Large intestine (tissue), 3 donors: Measurements from ENCODE around the gene GNAL. TPM values are rescaled to one million over a fixed set of nuclear protein-coding genes. Genes with fewer than 3 reads are reported as not detected.

ENCODE experiments used
- DNase-seq, 2 donors: peaks; one replicate each; pipeline versions ENCODE4 v3.0.0 to v3.0.0-alpha.2; 2013
- H3K27ac ChIP-seq: one replicate; pipeline ENCODE4 v1.5.1; 2013; ENCODE audit warnings: low read length
- H3K27me3 ChIP-seq: 2 replicates; pipeline ENCODE4 v1.6.1; 2013; ENCODE audit warnings: low read length; ENCODE audit not compliant: control insufficient read depth, insufficient read depth
- H3K36me3 ChIP-seq: 2 replicates; pipeline ENCODE4 v1.6.1; 2013; ENCODE audit warnings: low read length; ENCODE audit not compliant: control insufficient read depth, insufficient read depth
- H3K4me1 ChIP-seq: one replicate; pipeline ENCODE4 v1.6.1; 2013; ENCODE audit warnings: low read length; ENCODE audit not compliant: control insufficient read depth, insufficient read depth
- H3K4me3 ChIP-seq: one replicate; pipeline ENCODE4 v1.5.1; 2013; ENCODE audit warnings: low read length
- H3K9me3 ChIP-seq: one replicate; pipeline ENCODE4 v1.6.1; 2013; ENCODE audit warnings: mild to moderate bottlenecking, low read depth, low read length, moderate library complexity; ENCODE audit not compliant: control insufficient read depth
- WGBS: methylation state at CpG from one replicate; pipeline ENCODE4 v1.1.5; 2013; ENCODE audit warnings: low lambda C conversion rate; ENCODE audit not compliant: insufficient coverage; 5-methylcytosine and 5-hydroxymethylcytosine counted together
- polyA plus RNA-seq: library from polyadenylated mRNA; unstranded; fragments of 120-200 nt; gene quantifications from one replicate; pipeline ENCODE4 v1.2.1, GENCODE V29; 2013

Gene GNAL
- polyA plus RNA-seq, 1 donor, result 4.4 TPM

DNA sequence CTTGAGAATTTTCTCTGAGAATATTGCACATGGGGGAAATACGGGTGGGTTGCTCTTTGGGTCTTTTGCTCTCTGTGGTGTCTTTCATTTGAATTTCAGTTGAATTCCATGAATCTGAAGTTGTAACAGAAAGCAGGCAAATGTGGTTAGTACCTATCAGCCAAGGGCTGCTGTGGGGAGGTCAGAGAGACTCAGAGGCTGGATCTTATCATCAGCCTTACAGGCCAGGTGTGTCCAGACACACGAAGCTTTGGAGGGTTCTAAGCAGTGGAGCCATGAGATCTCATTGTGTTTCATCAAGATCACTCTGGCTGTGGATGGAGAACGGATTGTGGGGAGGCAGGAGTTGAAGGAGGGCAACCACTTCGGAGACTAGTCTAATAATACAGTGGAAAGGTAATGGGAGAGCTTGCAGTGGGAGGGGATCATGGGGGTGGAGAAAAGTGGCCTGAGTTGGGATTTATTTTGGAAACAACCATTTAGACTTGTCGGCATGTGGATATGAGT, 68.1 kb downstream of the GNAL start:
- H3K4me3 ChIP-seq, result no peak overlapping the region
- peaks cover 17% of the 10 kb centered on the region for H3K27me3 ChIP-seq
- no peak overlapping the region for H3K27ac ChIP-seq
- WGBS, result no CpG with 5 or more reads among the region's 5 CpGs
- no peak for DNase-seq
- no peaks in the 10 kb centered on the region for H3K36me3 ChIP-seq
- no peaks in the 10 kb centered on the region for H3K9me3 ChIP-seq
- H3K4me1 ChIP-seq, result no peaks in the 10 kb centered on the region

DNA sequence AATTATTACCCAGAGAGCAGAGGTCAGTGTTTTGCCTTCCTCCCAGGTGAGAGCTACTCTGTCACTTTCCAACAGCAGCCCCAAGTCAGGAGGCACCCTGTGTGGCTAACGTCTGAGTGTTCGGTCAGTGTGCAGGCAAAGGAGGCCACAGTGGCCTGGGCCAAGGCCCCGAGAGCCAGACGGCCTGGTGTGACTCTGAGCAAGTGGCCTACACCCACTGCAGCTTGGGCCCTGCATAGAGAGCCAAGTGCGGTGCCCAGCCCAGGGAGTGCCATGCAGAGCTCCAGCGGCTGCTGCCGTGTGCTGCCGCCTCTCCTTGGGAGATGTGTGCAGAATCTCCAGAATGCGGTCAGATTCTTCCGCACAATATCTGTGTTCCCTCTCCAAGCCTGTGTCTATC, 70.4 kb downstream of the GNAL start:
- no peaks in the 10 kb centered on the region for H3K36me3 ChIP-seq
- WGBS, result no CpG with 5 or more reads among the region's 10 CpGs

GRCh38 chr18:11760498-11761167, 71.6 kb downstream of the GNAL start:
- no peak for DNase-seq
- no peaks in the 10 kb centered on the region for H3K36me3 ChIP-seq
- H3K4me1 ChIP-seq, result no peaks in the 10 kb centered on the region
- no peaks in the 10 kb centered on the region for H3K9me3 ChIP-seq
- no CpG with 5 or more reads among the region's 7 CpGs for WGBS
- H3K27me3 ChIP-seq, result peaks cover 7% of the 10 kb centered on the region
- H3K27ac ChIP-seq, result no peak overlapping the region
- H3K4me3 ChIP-seq, result no peak overlapping the region

More for the DNA sequence above, 70.4 kb downstream of the GNAL start:
- Histone ChIP-seq H3K27me3 (peaks cover 7% of the 10 kb centered on the region), H3K4me1 (no peaks in the 10 kb centered on the region), H3K9me3 (no peaks in the 10 kb centered on the region), H3K27ac (no peak overlapping the region), H3K4me3 (no peak overlapping the region)
- DNase-seq, result no peak

DNA sequence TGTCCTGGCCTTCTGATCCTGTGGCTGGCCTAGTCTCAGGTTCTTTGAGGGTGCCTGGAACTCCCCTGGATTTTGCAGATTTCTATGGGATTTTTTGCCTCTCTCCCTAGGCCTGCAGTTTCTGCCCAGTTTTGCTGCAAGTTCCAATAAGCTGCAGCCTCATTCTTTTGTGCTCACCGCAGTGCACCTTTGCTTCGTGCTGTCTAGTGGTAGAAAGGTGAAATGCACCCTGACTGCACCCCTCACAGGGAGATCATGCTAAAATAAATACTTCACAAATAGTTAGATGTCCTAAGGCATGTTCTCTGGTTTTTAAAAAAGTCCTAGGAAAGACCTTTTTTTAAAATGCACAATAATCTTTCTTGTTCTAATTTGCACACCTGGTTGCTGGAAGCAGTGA, 72.5 kb downstream of the GNAL start:
- no CpG with 5 or more reads among the region's 2 CpGs for WGBS
- H3K36me3 ChIP-seq, result no peaks in the 10 kb centered on the region
- peaks cover 7% of the 10 kb centered on the region for H3K27me3 ChIP-seq
- H3K4me1 ChIP-seq, result no peaks in the 10 kb centered on the region
- no peaks in the 10 kb centered on the region for H3K9me3 ChIP-seq
- H3K27ac ChIP-seq, result no peak overlapping the region
- DNase-seq, result no peak
- H3K4me3 ChIP-seq, result no peak overlapping the region

GRCh38 chr18:11762429-11762828, 73.4 kb downstream of the GNAL start:
- peaks cover 2% of the 10 kb centered on the region for H3K27me3 ChIP-seq
- H3K4me3 ChIP-seq, result no peak overlapping the region
- H3K4me1 ChIP-seq, result no peaks in the 10 kb centered on the region
- whole genome bisulfite sequencing, result no CpG with 5 or more reads among the region's 7 CpGs
- H3K27ac ChIP-seq, result no peak overlapping the region
- H3K9me3 ChIP-seq, result no peaks in the 10 kb centered on the region
- no peaks in the 10 kb centered on the region for H3K36me3 ChIP-seq
- no peak for DNase-seq

DNA sequence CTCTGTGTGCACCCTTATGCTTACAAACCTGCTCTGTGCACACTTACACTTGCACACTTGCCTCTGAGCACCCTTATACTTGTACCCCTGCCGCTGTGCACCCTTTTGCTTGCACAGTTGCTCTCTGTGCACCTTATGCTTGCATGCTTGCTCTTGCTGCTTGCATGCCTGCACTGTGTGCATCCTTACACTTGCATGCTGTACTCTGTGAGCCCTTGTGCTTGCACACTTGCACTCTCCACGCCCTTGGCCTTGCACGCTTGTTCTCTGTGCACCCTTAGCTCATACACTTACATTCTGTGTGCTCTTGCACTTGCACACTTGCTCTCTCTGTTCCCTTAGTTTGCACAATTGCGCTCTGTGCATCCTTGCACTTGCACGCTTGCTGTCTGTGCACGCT, 78.3 kb downstream of the GNAL start:
- no peak overlapping the region for H3K27ac ChIP-seq
- no peak overlapping the region for H3K4me3 ChIP-seq
- H3K27me3 ChIP-seq, result no peaks in the 10 kb centered on the region
- H3K36me3 ChIP-seq, result no peaks in the 10 kb centered on the region
- 95% methylated on average over 3 of the region's 6 CpGs for WGBS
- no peaks in the 10 kb centered on the region for H3K4me1 ChIP-seq
- no peaks in the 10 kb centered on the region for H3K9me3 ChIP-seq
- no peak for DNase-seq

GRCh38 chr18:11767935-11768334, 78.9 kb downstream of the GNAL start:
- 93% methylated on average over 2 of the region's 4 CpGs for WGBS
- no peak overlapping the region for H3K27ac ChIP-seq
- H3K4me1 ChIP-seq, result no peaks in the 10 kb centered on the region
- no peak for DNase-seq
- no peak overlapping the region for H3K4me3 ChIP-seq
- no peaks in the 10 kb centered on the region for H3K9me3 ChIP-seq
- no peaks in the 10 kb centered on the region for H3K36me3 ChIP-seq
- no peaks in the 10 kb centered on the region for H3K27me3 ChIP-seq

GRCh38 chr18:11775436-11776174, 86.5 kb downstream of the GNAL start:
- Histone ChIP-seq H3K4me3 (no peak overlapping the region), H3K36me3 (no peaks in the 10 kb centered on the region), H3K27ac (no peak overlapping the region), H3K27me3 (no peaks in the 10 kb centered on the region), H3K4me1 (no peaks in the 10 kb centered on the region), H3K9me3 (no peaks in the 10 kb centered on the region)
- DNase-seq, result no peak
- 98% methylated on average over 6 of the region's 16 CpGs for WGBS

DNA sequence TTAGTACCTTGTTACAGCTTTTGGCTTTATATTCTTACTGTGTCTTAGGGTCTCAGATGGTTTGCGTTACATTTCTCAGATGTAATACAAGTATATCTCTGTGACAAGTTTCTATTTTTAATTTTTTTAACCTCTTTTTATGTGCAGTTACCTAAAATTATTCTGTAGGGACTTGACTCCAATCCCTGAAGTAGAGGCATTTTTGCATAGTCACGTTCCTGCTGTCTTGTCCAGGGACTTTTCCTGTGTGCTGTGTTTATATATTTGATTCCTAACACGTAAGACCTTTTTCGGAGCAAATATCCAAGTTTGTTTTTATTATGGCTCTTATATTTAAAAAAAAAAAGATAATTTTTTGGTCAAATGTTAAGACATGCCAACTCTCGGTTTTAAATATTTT, 91.0 kb downstream of the GNAL start:
- Histone ChIP-seq H3K4me1 (no peaks in the 10 kb centered on the region), H3K4me3 (no peak overlapping the region), H3K9me3 (no peaks in the 10 kb centered on the region), H3K36me3 (no peaks in the 10 kb centered on the region), H3K27me3 (no peaks in the 10 kb centered on the region), H3K27ac (no peak overlapping the region)
- 74% methylated on average over 3 of the region's 5 CpGs for WGBS
- no peak for DNase-seq

GRCh38 chr18:11783716-11784331, 94.8 kb downstream of the GNAL start:
- 100% methylated on average over 2 of the region's 7 CpGs for WGBS
- Histone ChIP-seq H3K27ac (no peak overlapping the region), H3K27me3 (no peaks in the 10 kb centered on the region), H3K4me3 (no peak overlapping the region), H3K4me1 (no peaks in the 10 kb centered on the region), H3K9me3 (no peaks in the 10 kb centered on the region), H3K36me3 (no peaks in the 10 kb centered on the region)
- no peak for DNase-seq
